ENCODE data around the gene DRD2. TPM values are rescaled to one million over a fixed set of nuclear protein-coding genes. Genes with fewer than 3 reads are reported as not detected.

DRD2 gene
- total RNA-seq, 1 donor from 2014 or later: not detected

GRCh38 chr11:113461639-113462038, 13.6 kb downstream of the DRD2 start:
- DNase-seq (no peak), ATAC-seq (ENCODE audit: low read depth) (no peak)
- ChIA-PET CTCF (no interaction called here), POLR2A (no interaction called here)
- TF ChIP-seq, protein P1, sequence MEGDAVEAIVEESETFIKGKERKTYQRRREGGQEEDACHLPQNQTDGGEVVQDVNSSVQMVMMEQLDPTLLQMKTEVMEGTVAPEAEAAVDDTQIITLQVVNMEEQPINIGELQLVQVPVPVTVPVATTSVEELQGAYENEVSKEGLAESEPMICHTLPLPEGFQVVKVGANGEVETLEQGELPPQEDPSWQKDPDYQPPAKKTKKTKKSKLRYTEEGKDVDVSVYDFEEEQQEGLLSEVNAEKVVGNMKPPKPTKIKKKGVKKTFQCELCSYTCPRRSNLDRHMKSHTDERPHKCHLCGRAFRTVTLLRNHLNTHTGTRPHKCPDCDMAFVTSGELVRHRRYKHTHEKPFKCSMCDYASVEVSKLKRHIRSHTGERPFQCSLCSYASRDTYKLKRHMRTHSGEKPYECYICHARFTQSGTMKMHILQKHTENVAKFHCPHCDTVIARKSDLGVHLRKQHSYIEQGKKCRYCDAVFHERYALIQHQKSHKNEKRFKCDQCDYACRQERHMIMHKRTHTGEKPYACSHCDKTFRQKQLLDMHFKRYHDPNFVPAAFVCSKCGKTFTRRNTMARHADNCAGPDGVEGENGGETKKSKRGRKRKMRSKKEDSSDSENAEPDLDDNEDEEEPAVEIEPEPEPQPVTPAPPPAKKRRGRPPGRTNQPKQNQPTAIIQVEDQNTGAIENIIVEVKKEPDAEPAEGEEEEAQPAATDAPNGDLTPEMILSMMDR (IDR thresholded peaks at IDR 0.05): no peak
- Mint-ChIP-seq H3K27ac (no peak overlapping the region), H3K4me3 (no peak overlapping the region), H3K4me1 (no peaks in the 10 kb centered on the region), H3K36me3 (ENCODE audit: low read depth) (no peaks in the 10 kb centered on the region), H3K9me3 (no peaks in the 10 kb centered on the region), H3K27me3 (peaks cover 12% of the 10 kb centered on the region)
- intact Hi-C loops (cut with micrococcal nuclease): no loop called here

DNA sequence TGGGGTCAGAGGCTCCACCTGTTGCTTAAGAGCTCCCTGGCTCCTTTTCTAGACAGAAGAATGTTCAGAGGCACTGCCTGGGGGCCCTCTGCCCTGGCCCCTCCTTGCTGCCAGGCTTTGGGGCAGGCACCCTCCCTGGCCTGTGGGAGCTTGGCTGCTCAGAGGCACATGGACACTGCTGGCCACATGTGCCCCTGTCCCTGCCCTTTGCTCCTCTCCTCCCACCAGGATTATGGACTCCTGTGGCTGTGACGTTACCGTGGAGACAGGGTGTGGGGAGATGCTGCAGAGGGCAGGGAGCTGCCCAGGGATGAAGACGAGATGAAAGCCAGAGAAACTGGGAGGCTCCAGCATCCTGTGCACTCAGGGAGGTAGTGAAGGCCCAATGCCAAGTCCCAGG, 14.7 kb downstream of the DRD2 start:
- no peak for DNase-seq
- H3K27me3 Mint-ChIP-seq: peaks cover 10% of the 10 kb centered on the region
- H3K9me3 Mint-ChIP-seq: no peaks in the 10 kb centered on the region
- CTCF ChIA-PET: no interaction called here
- TF ChIP-seq, protein P1 (IDR thresholded peaks at IDR 0.05): no peak
- no peak overlapping the region for H3K4me3 Mint-ChIP-seq
- intact Hi-C loops (cut with micrococcal nuclease): no loop called here
- H3K4me1 Mint-ChIP-seq: no peaks in the 10 kb centered on the region
- POLR2A ChIA-PET: no interaction called here
- no peak for ATAC-seq (ENCODE audit: low read depth)
- no peaks in the 10 kb centered on the region for H3K36me3 Mint-ChIP-seq (ENCODE audit: low read depth)
- no peak overlapping the region for H3K27ac Mint-ChIP-seq

DNA sequence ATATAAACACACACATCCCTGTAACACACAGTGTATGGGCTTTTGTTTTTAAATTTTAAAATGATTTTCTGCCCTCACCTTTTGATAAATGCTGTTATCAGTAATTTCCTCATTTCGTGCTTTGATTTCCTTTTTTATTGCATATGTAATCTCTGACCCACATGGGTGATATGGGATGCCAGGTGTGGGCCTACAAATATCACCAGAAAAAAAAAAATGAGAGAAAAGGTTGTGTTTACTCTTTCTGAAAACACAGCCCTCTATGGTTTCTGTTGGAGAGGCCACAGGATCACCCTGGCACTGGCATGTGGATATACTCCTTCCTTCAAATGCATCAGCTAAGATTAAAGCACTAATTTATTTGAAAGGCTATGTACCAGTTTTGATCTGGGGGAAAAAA, 17.0 kb downstream of the DRD2 start:
- Mint-ChIP-seq H3K9me3 (no peaks in the 10 kb centered on the region), H3K27ac (no peak overlapping the region), H3K4me1 (no peaks in the 10 kb centered on the region), H3K27me3 (peaks cover 5% of the 10 kb centered on the region), H3K36me3 (ENCODE audit: low read depth) (no peaks in the 10 kb centered on the region), H3K4me3 (no peak overlapping the region)
- TF ChIP-seq, protein P1 (IDR thresholded peaks at IDR 0.05): no peak
- intact Hi-C loops (cut with micrococcal nuclease): no loop called here
- POLR2A ChIA-PET: no interaction called here
- CTCF ChIA-PET: no interaction called here
- no peak for DNase-seq
- no peak for ATAC-seq (ENCODE audit: low read depth)

GRCh38 chr11:113457784-113458183, 17.4 kb downstream of the DRD2 start:
- TF ChIP-seq, protein P1 (IDR thresholded peaks at IDR 0.05): no peak
- ChIA-PET POLR2A (no interaction called here), CTCF (no interaction called here)
- Mint-ChIP-seq H3K4me1 (no peaks in the 10 kb centered on the region), H3K4me3 (no peak overlapping the region), H3K9me3 (no peaks in the 10 kb centered on the region), H3K27me3 (peaks cover 5% of the 10 kb centered on the region), H3K36me3 (ENCODE audit: low read depth) (no peaks in the 10 kb centered on the region), H3K27ac (no peak overlapping the region)
- no peak for ATAC-seq (ENCODE audit: low read depth)
- no peak for DNase-seq
- intact Hi-C loops (cut with micrococcal nuclease): no loop called here

GRCh38 chr11:113454455-113454854, 20.7 kb downstream of the DRD2 start:
- intact Hi-C loops (cut with micrococcal nuclease): no loop called here
- ChIA-PET POLR2A (no interaction called here), CTCF (no interaction called here)
- Mint-ChIP-seq H3K27me3 (no peaks in the 10 kb centered on the region), H3K9me3 (no peaks in the 10 kb centered on the region), H3K36me3 (ENCODE audit: low read depth) (no peaks in the 10 kb centered on the region), H3K27ac (no peak overlapping the region), H3K4me3 (no peak overlapping the region), H3K4me1 (no peaks in the 10 kb centered on the region)
- ATAC-seq (ENCODE audit: low read depth): no peak
- TF ChIP-seq, protein P1 (IDR thresholded peaks at IDR 0.05): no peak
- DNase-seq: no peak

All from activated B cell treated with CpG ODN at 0.5 μM for 24 hours (primary cell).